Measurements from ENCODE around the gene CTSZ. TPM values are rescaled to one million over a fixed set of nuclear protein-coding genes. Genes with fewer than 3 reads are reported as not detected.

CTSZ gene
- total and polyA plus RNA-seq, 10 of the 15 experiments (the other 5 are each of a cell fraction or from before 2014, with no cell fraction given), result 6.0 to 301 (median 154) TPM

DNA sequence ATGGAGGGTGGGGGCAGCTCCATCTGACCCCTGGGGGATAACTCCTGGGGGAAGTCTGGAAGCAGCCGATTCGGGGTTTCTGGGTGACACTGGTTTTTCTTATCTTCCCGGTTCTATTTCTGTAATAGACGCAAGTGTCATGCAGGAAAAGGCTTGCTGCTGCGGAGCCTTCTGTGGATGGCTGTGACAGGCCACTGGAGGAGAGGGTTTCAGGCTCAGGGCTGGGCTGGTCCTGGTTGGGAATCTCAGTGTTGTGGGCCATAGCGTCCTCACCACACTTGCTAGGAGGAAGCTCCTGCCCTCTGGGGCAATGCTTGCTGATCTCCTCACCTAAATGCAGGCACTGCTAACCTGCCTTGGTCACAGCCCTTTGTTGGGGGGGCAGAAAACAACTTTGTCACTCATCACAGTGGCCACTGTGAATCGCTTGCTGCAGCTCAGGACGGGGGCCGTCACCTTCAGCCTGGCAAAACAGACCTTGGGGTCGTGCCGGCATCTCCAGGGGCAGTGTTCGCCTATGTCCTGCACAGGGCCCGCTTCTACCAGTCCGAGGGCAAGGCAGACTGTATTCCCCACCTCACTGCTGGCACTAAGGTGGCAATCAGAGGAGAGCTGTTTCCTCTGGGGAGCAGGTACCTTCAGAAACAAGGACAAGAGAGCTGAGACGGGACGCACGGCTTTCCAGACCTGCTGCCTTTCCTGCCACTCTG is 7.8 kb upstream of the CTSZ start:
- CTCF ChIA-PET, result no interaction called here
- Histone ChIP-seq H2AFZ (ENCODE audit: control insufficient read depth, low read depth, low read length) (no peak overlapping the region), H3K4me2 (ENCODE audit: control insufficient read depth, insufficient read depth) (no peak overlapping the region), H3K79me2 (ENCODE audit: control insufficient read depth, insufficient read depth, low read length) (no peaks in the 10 kb centered on the region), H3K27ac (ENCODE audit: control insufficient read depth, insufficient read depth) (no peak overlapping the region), H3K27me3 (replicated peaks in 1 of 2; ENCODE audit: control insufficient read depth in 2 of 2, insufficient read depth in 2 of 2, low read length in 1 of 2) (no peaks in the 10 kb centered on the region), H4K20me1 (ENCODE audit: control insufficient read depth, insufficient read depth) (no peaks in the 10 kb centered on the region), H3K4me3 (no peak overlapping the region), H3K9ac (ENCODE audit: control insufficient read depth, insufficient read depth, low read length) (no peak overlapping the region), H3K36me3 (ENCODE audit: control insufficient read depth in 2 of 2, insufficient read depth in 2 of 2, low read length in 1 of 2) (peaks cover 0 to 1% of the 10 kb centered on the region in 2 experiments; a peak in 2 of 4 replicates), H3K4me1 (ENCODE audit: control insufficient read depth, insufficient read depth, low read length) (peaks cover 11% of the 10 kb centered on the region), H3K9me3 (replicated peaks; ENCODE audit: control insufficient read depth, insufficient read depth, low read length) (no peaks in the 10 kb centered on the region)
- no peak for FAIRE-seq
- in situ Hi-C loops (cut with MboI) (no loop called here), intact Hi-C loops (cut with micrococcal nuclease; ENCODE audit: unreplicated experiment) (no loop called here)
- SMC1A ChIA-PET (ENCODE audit: uncharacterized antibody, unreplicated experiment), result no interaction called here
- TF ChIP-seq SMC3 (IDR thresholded peaks at IDR 0.05; ENCODE audit: borderline replicate concordance, low read length), result no peak
- TF ChIP-seq MEF2A (IDR thresholded peaks at IDR 0.05; ENCODE audit: insufficient read depth, low read depth, low read length), result no peak
- TF ChIP-seq, protein P1, sequence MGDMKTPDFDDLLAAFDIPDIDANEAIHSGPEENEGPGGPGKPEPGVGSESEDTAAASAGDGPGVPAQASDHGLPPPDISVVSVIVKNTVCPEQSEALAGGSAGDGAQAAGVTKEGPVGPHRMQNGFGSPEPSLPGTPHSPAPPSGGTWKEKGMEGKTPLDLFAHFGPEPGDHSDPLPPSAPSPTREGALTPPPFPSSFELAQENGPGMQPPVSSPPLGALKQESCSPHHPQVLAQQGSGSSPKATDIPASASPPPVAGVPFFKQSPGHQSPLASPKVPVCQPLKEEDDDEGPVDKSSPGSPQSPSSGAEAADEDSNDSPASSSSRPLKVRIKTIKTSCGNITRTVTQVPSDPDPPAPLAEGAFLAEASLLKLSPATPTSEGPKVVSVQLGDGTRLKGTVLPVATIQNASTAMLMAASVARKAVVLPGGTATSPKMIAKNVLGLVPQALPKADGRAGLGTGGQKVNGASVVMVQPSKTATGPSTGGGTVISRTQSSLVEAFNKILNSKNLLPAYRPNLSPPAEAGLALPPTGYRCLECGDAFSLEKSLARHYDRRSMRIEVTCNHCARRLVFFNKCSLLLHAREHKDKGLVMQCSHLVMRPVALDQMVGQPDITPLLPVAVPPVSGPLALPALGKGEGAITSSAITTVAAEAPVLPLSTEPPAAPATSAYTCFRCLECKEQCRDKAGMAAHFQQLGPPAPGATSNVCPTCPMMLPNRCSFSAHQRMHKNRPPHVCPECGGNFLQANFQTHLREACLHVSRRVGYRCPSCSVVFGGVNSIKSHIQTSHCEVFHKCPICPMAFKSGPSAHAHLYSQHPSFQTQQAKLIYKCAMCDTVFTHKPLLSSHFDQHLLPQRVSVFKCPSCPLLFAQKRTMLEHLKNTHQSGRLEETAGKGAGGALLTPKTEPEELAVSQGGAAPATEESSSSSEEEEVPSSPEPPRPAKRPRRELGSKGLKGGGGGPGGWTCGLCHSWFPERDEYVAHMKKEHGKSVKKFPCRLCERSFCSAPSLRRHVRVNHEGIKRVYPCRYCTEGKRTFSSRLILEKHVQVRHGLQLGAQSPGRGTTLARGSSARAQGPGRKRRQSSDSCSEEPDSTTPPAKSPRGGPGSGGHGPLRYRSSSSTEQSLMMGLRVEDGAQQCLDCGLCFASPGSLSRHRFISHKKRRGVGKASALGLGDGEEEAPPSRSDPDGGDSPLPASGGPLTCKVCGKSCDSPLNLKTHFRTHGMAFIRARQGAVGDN (IDR thresholded peaks at IDR 0.05), result no peak
- TF ChIP-seq SMARCA5 (IDR thresholded peaks at IDR 0.05), result no peak
- no peak for TF ChIP-seq YBX1 (IDR thresholded peaks at IDR 0.05)
- no peak for TF ChIP-seq ZBTB11 (CRISPR knock-in tag; IDR thresholded peaks at IDR 0.05)
- no peak for TF ChIP-seq SUZ12 (IDR thresholded peaks at IDR 0.05; ENCODE audit: unreplicated experiment)
- BruUV-seq (replicated peaks), result no TSS peak
- POLR2A ChIA-PET, result no interaction called here
- WGBS (ENCODE audit: insufficient coverage, insufficient replicate concordance, low lambda C conversion rate, missing lambda C conversion rate), result 88% methylated on average over 17 of the region's 17 CpGs
- RAD21 ChIA-PET (ENCODE audit: unreplicated experiment), result no interaction called here
- no peak for ATAC-seq
- DNase-seq (ENCODE audit: low read depth, low spot score), result no peak

Data from GM12878 (cell line).